IMR-90 (cell line): ENCODE measurements around the gene RGMB. TPM values are rescaled to one million over a fixed set of nuclear protein-coding genes. Genes with fewer than 3 reads are reported as not detected.
A peak's percentile ranks its signal among the peaks of the same experiment; 100 is the strongest.

Experiments used
- ATAC-seq: fragments of 200-7000 bp; cut with Tn5 transposase; 2 replicates; pipeline ENCODE4 v1.9.1; 2020; ENCODE audit warnings: low read depth, mild to moderate bottlenecking, moderate library complexity
- BruUV-seq: library from RNA; stranded (reverse); fragments of 400-500 nt; replicated peaks from 2 replicates; lab custom pipeline; 2021; lab: Mats Ljungman, UMichigan
- CTCF ChIA-PET: fragments of 300-600 bp; formaldehyde crosslinking; extraction: SDS; loops from one replicate; lab custom pipeline; 2021; ENCODE audit warnings: antibody characterized with exemption; lab: Yijun Ruan, JAX
- POLR2A ChIA-PET: fragments of 300-600 bp; sonication (Branson Sonifier 250); formaldehyde crosslinking; loops from one replicate; lab custom pipeline; 2022; ENCODE audit warnings: antibody characterized with exemption; ENCODE audit not compliant: unreplicated experiment; lab: Charles Lee
- DNase-seq: peaks from one replicate; pipeline ENCODE4 v3.0.0; 2013
- H2AFZ ChIP-seq: replicated peaks from 2 replicates; pipeline ENCODE3; 2013; ENCODE audit warnings: low read length, mild to moderate bottlenecking; ENCODE audit not compliant: poor library complexity
- H2AK5ac ChIP-seq: 2 replicates; pipeline ENCODE4 v1.6.1; 2013; ENCODE audit warnings: low read depth, low read length, inconsistent platforms
- H2AK9ac ChIP-seq: replicated peaks from 2 replicates; pipeline ENCODE3; 2013; ENCODE audit warnings: mild to moderate bottlenecking, low read depth, low read length, moderate library complexity; ENCODE audit not compliant: poor library complexity
- H2BK120ac ChIP-seq: 2 replicates; pipeline ENCODE4 v1.6.1; 2013; ENCODE audit warnings: low read depth, low read length, inconsistent platforms
- H2BK15ac ChIP-seq: 3 replicates; pipeline ENCODE4 v1.6.1; 2013; ENCODE audit warnings: low read depth, low read length, inconsistent platforms
- H2BK20ac ChIP-seq: 2 replicates; pipeline ENCODE4 v1.6.1; 2013; ENCODE audit warnings: low read depth, mild to moderate bottlenecking, inconsistent platforms, low read length, moderate library complexity
- H2BK5ac ChIP-seq: 2 replicates; pipeline ENCODE4 v1.6.1; 2013; ENCODE audit warnings: mild to moderate bottlenecking, low read depth, low read length, inconsistent platforms; ENCODE audit not compliant: poor library complexity, severe bottlenecking
- H3K14ac ChIP-seq: replicated peaks from 2 replicates; pipeline ENCODE4 v1.6.1; 2013; ENCODE audit warnings: low read depth, low read length, inconsistent platforms
- H3K18ac ChIP-seq: 2 replicates; pipeline ENCODE4 v1.6.1; 2013; ENCODE audit warnings: low read depth, low read length, control low read depth
- H3K23ac ChIP-seq: 2 replicates; pipeline ENCODE4 v1.6.1; 2013; ENCODE audit warnings: low read depth, low read length, inconsistent platforms
- H3K27ac ChIP-seq: 2 replicates; pipeline ENCODE4 v1.5.1; 2013; ENCODE audit warnings: mild to moderate bottlenecking, control low read depth, low read length; ENCODE audit not compliant: insufficient read depth
- H3K27me3 ChIP-seq: 2 replicates; pipeline ENCODE4 v1.6.1; 2013; ENCODE audit warnings: low read length; ENCODE audit not compliant: control insufficient read depth, insufficient read depth
- H3K36me3 ChIP-seq: 2 replicates; pipeline ENCODE4 v1.6.1; 2013; ENCODE audit warnings: low read length, mixed read lengths; ENCODE audit not compliant: control insufficient read depth, insufficient read depth
- H3K4ac ChIP-seq: 2 replicates; pipeline ENCODE4 v1.6.1; 2013; ENCODE audit warnings: low read depth, low read length, inconsistent platforms
- H3K4me1 ChIP-seq: 2 replicates; pipeline ENCODE4 v1.6.1; 2013; ENCODE audit warnings: low read length, mixed read lengths; ENCODE audit not compliant: control insufficient read depth, insufficient read depth
- H3K4me2 ChIP-seq: 2 replicates; pipeline ENCODE4 v1.6.1; 2013; ENCODE audit warnings: low read depth, mild to moderate bottlenecking, control low read depth, low read length, moderate library complexity
- H3K4me3 ChIP-seq: 2 replicates; pipeline ENCODE4 v1.5.1; 2013; ENCODE audit warnings: low read depth, mild to moderate bottlenecking, control low read depth, low read length, moderate library complexity; ENCODE audit not compliant: insufficient read depth
- H3K56ac ChIP-seq: 2 replicates; pipeline ENCODE4 v1.6.1; 2013; ENCODE audit warnings: low read length, inconsistent platforms; ENCODE audit not compliant: insufficient read depth; ENCODE audit errors: extremely low read depth
- H3K79me1 ChIP-seq, 2 experiments: 2 replicates each; pipeline ENCODE4 v1.6.1; 2013; ENCODE audit warnings: low read length in 2 of 2, inconsistent platforms in 1 of 2, low read depth in 1 of 2
- H3K9ac ChIP-seq: 2 replicates; pipeline ENCODE4 v1.6.1; 2013; ENCODE audit warnings: low read depth, low read length, control low read depth
- H3K9me1 ChIP-seq: 2 replicates; pipeline ENCODE4 v1.6.1; 2013; ENCODE audit warnings: low read length, inconsistent platforms; ENCODE audit not compliant: insufficient read depth
- H3K9me3 ChIP-seq: 2 replicates; pipeline ENCODE4 v1.6.1; 2013; ENCODE audit warnings: low read length; ENCODE audit not compliant: control insufficient read depth, insufficient read depth
- H4K20me1 ChIP-seq: 2 replicates; pipeline ENCODE4 v1.6.1; 2013; ENCODE audit warnings: low read length, inconsistent platforms; ENCODE audit not compliant: insufficient read depth
- H4K5ac ChIP-seq: 2 replicates; pipeline ENCODE4 v1.6.1; 2013; ENCODE audit warnings: mild to moderate bottlenecking, low read depth, low read length, control low read depth
- H4K8ac ChIP-seq, 2 experiments: 2 replicates each; pipeline ENCODE4 v1.6.1; 2013; ENCODE audit warnings: low read depth in 2 of 2, low read length in 2 of 2, control low read depth in 1 of 2, inconsistent platforms in 1 of 2
- H4K91ac ChIP-seq: 2 replicates; pipeline ENCODE4 v1.6.1; 2013; ENCODE audit warnings: low read depth, low read length, inconsistent platforms; ENCODE audit not compliant: insufficient read depth
- CEBPB ChIP-seq: IDR thresholded peaks from 2 replicates; pipeline ENCODE4 v1.6.1; 2012; ENCODE audit warnings: low read depth, low read length, improper control_type of control experiment
- POLR2A ChIP-seq: IDR thresholded peaks from 2 replicates; pipeline ENCODE4 v1.6.1; 2012; ENCODE audit warnings: mild to moderate bottlenecking, low read depth, low read length
- WGBS, 2 experiments: methylation state at CpG; one replicate each; pipeline versions ENCODE4 v1.1.5 to v1.1.7; 2013; ENCODE audit warnings: missing lambda C conversion rate in 2 of 2; ENCODE audit not compliant: insufficient read length in 1 of 2; ENCODE audit errors: extremely low coverage in 2 of 2; 5-methylcytosine and 5-hydroxymethylcytosine counted together
- dilution Hi-C: fragments of 300-500 bp; cut with HindIII; formaldehyde crosslinking; loops from one replicate; pipeline ENCODE4 v1.14.3; 2018; ENCODE audit warnings: low sequenced_read_pairs; ENCODE audit not compliant: unreplicated experiment
- in situ Hi-C: fragments of 300-500 bp; cut with MboI; formaldehyde crosslinking; loops from 3 replicates; pipeline ENCODE4 v1.14.3; 2019; ENCODE audit warnings: low sequenced_read_pairs, inconsistent platforms, mixed read lengths
- intact Hi-C: fragments of 100-400 bp; cut with micrococcal nuclease; formaldehyde crosslinking; loops from 2 replicates; pipeline ENCODE4 v1.10.0; 2022
- polyA plus RNA-seq, 3 experiments: library from polyadenylated mRNA; depleted of rRNA; stranded (reverse); fragments of >200 nt; gene quantifications; 2 replicates each; pipeline ENCODE4 v1.2.3, GENCODE V29; 2012; ENCODE audit warnings: low replicate concordance in 1 of 3
- total RNA-seq: library from RNA; depleted of rRNA; stranded (reverse); fragments of >200 nt; gene quantifications from 2 replicates; pipeline ENCODE4 v1.2.3, GENCODE V29; 2012

The RGMB gene
- total and polyA plus RNA-seq, 2 of the 4 experiments (the other 2 are of a cell fraction) = 74.4 to 129 TPM

GRCh38 chr5:98783051-98783649, 9.7 kb downstream of the RGMB start:
- no peak overlapping the region for H3K4ac ChIP-seq
- H2AK5ac ChIP-seq = no peak overlapping the region
- peak overlapping the region; percentile 21 for H2BK5ac ChIP-seq
- H2AK9ac ChIP-seq = no peak overlapping the region
- no peak overlapping the region for H2BK15ac ChIP-seq
- no peak overlapping the region for H3K9ac ChIP-seq
- no peak overlapping the region for H4K8ac ChIP-seq
- ATAC-seq (no peak; the same call in 1 of the 2 replicates), DNase-seq (no peak)
- peak overlapping the region; percentile 68 for H3K4me2 ChIP-seq
- CTCF ChIA-PET = interaction anchor here (1.2 kb wide), 1 partner anchor 12 kb away, joined by 7 read pairs; no protein-coding TSS in a partner anchor
- dilution Hi-C loops (no loop called here), intact Hi-C loops (no loop called here), in situ Hi-C loops (loop anchor here (25.0 kb wide), 1 partner anchor 1246 kb away; no protein-coding TSS in a partner anchor)
- H3K27me3 ChIP-seq = no peaks in the 10 kb centered on the region
- BruUV-seq = no TSS peak
- no peak overlapping the region for H3K18ac ChIP-seq
- H3K9me1 ChIP-seq = peaks cover 32% of the 10 kb centered on the region
- H4K20me1 ChIP-seq = peaks cover 97% of the 10 kb centered on the region
- peaks cover 33% of the 10 kb centered on the region for H3K4me1 ChIP-seq
- no peaks in the 10 kb centered on the region for H3K9me3 ChIP-seq
- no peak overlapping the region for H3K4me3 ChIP-seq
- H2BK20ac ChIP-seq = no peak overlapping the region
- H4K5ac ChIP-seq = no peak overlapping the region
- no peak overlapping the region for H2AFZ ChIP-seq
- H3K23ac ChIP-seq = peak overlapping the region; percentile 62; the same call in 1 of the 2 replicates
- no peak overlapping the region for H3K56ac ChIP-seq
- 0 out of 2 replicates have a peak overlapping the region, but pooled peaks have one; percentile 22 for H3K14ac ChIP-seq
- POLR2A ChIA-PET = no interaction called here
- H3K36me3 ChIP-seq = peaks cover 41% of the 10 kb centered on the region
- TF ChIP-seq POLR2A (peak; percentile 43; the same call in 1 of the 2 replicates), CEBPB (no peak)
- no peak overlapping the region for H4K91ac ChIP-seq
- H2BK120ac ChIP-seq = no peak overlapping the region
- no CpG with 5 or more reads among the region's 3 CpGs for WGBS, 2 experiments
- peaks cover 0 to 47% of the 10 kb centered on the region in 2 experiments; a peak in 3 of 4 replicates for H3K79me1 ChIP-seq
- H3K27ac ChIP-seq = no peak overlapping the region
